ENCODE data around the gene TMEM150B. TPM values are rescaled to one million over a fixed set of nuclear protein-coding genes. Genes with fewer than 3 reads are reported as not detected.
A peak's percentile ranks its signal among the peaks of the same experiment; 100 is the strongest.

TMEM150B gene
- total RNA-seq, 1 donor from 2014 or later = not detected

- H3K4me1 ChIP-seq = peaks cover 4% of the 10 kb centered on the region
- peak overlapping the region; percentile 98 for H3K4me3 Mint-ChIP-seq
- no peaks in the 10 kb centered on the region for H3K9me3 ChIP-seq (ENCODE audit: low read depth)
- H3K36me3 Mint-ChIP-seq = peaks cover 10% of the 10 kb centered on the region
- peaks cover 3% of the 10 kb centered on the region for H4K20me1 ChIP-seq (ENCODE audit: low read depth)
- no peaks in the 10 kb centered on the region for H3K9me3 Mint-ChIP-seq
- peak overlapping the region; percentile 81 for H3K4me3 ChIP-seq
- peaks cover 8% of the 10 kb centered on the region for H3K27me3 Mint-ChIP-seq (ENCODE audit: insufficient read depth, low read depth)
- peaks cover 16% of the 10 kb centered on the region for H3K79me2 ChIP-seq (ENCODE audit: low read depth)
- TF ChIP-seq CTCF (IDR thresholded peaks at IDR 0.05) = no peak
- TF ChIP-seq EZH2 (IDR thresholded peaks at IDR 0.05) = no peak
- TF ChIP-seq EZH2phosphoT487 (IDR thresholded peaks at IDR 0.05) = no peak
- no peak for DNase-seq (ENCODE audit: low spot score)
- peak overlapping the region; percentile 57 for H3K9ac ChIP-seq
- peak overlapping the region; percentile 88 for H3K27ac ChIP-seq
- H3K4me2 ChIP-seq = peak overlapping the region; percentile 91
- H3K4me1 Mint-ChIP-seq = peaks cover 39% of the 10 kb centered on the region
- H3K27ac Mint-ChIP-seq = peak overlapping the region; percentile 99
- H3F3A ChIP-seq (ENCODE audit: low read depth) = peaks cover 30% of the 10 kb centered on the region
- H2AFZ ChIP-seq (replicated peaks) = peak overlapping the region; percentile 86
- no peaks in the 10 kb centered on the region for H3K27me3 ChIP-seq
- H3K36me3 ChIP-seq = no peaks in the 10 kb centered on the region
Observed at GRCh38 chr19:55279340-55279739, 45.8 kb downstream of the TMEM150B start.

- H3K36me3 Mint-ChIP-seq = peaks cover 11% of the 10 kb centered on the region
- Histone ChIP-seq H3K36me3 (no peaks in the 10 kb centered on the region), H3K27ac (no peak overlapping the region), H3K27me3 (no peaks in the 10 kb centered on the region), H3K9ac (no peak overlapping the region), H3K9me3 (ENCODE audit: low read depth) (no peaks in the 10 kb centered on the region), H3F3A (ENCODE audit: low read depth) (peaks cover 28% of the 10 kb centered on the region), H3K79me2 (ENCODE audit: low read depth) (peaks cover 11% of the 10 kb centered on the region), H4K20me1 (ENCODE audit: low read depth) (peaks cover 3% of the 10 kb centered on the region), H3K4me1 (peaks cover 4% of the 10 kb centered on the region), H3K4me2 (peak overlapping the region; percentile 91), H2AFZ (replicated peaks) (no peak overlapping the region), H3K4me3 (peak overlapping the region; percentile 81)
- DNase-seq (ENCODE audit: low spot score) = no peak
- H3K4me3 Mint-ChIP-seq = peak overlapping the region; percentile 98
- peak overlapping the region; percentile 82 for H3K27ac Mint-ChIP-seq
- H3K4me1 Mint-ChIP-seq = peaks cover 37% of the 10 kb centered on the region
- peaks cover 8% of the 10 kb centered on the region for H3K27me3 Mint-ChIP-seq (ENCODE audit: insufficient read depth, low read depth)
- H3K9me3 Mint-ChIP-seq = peaks cover 2% of the 10 kb centered on the region
- TF ChIP-seq CTCF (IDR thresholded peaks at IDR 0.05) (no peak), EZH2phosphoT487 (IDR thresholded peaks at IDR 0.05) (no peak), EZH2 (IDR thresholded peaks at IDR 0.05) (no peak)
Observed at GRCh38 chr19:55278391-55279135, 46.6 kb downstream of the TMEM150B start.

GRCh38 chr19:55277494-55277893, 47.6 kb downstream of the TMEM150B start:
- Histone ChIP-seq H3K9me3 (ENCODE audit: low read depth) (no peaks in the 10 kb centered on the region), H3K4me1 (peaks cover 4% of the 10 kb centered on the region), H3K9ac (no peak overlapping the region), H3K79me2 (ENCODE audit: low read depth) (peaks cover 11% of the 10 kb centered on the region), H2AFZ (replicated peaks) (no peak overlapping the region), H4K20me1 (ENCODE audit: low read depth) (peaks cover 3% of the 10 kb centered on the region), H3F3A (ENCODE audit: low read depth) (peaks cover 26% of the 10 kb centered on the region), H3K4me2 (no peak overlapping the region), H3K27ac (no peak overlapping the region), H3K27me3 (no peaks in the 10 kb centered on the region), H3K4me3 (no peak overlapping the region), H3K36me3 (no peaks in the 10 kb centered on the region)
- H3K27ac Mint-ChIP-seq = no peak overlapping the region
- DNase-seq (ENCODE audit: low spot score) = no peak
- H3K4me3 Mint-ChIP-seq = peak overlapping the region; percentile 62
- TF ChIP-seq CTCF (IDR thresholded peaks at IDR 0.05) (no peak), EZH2 (IDR thresholded peaks at IDR 0.05) (no peak), EZH2phosphoT487 (IDR thresholded peaks at IDR 0.05) (no peak)
- peaks cover 14% of the 10 kb centered on the region for H3K36me3 Mint-ChIP-seq
- peaks cover 2% of the 10 kb centered on the region for H3K9me3 Mint-ChIP-seq
- peaks cover 32% of the 10 kb centered on the region for H3K4me1 Mint-ChIP-seq
- peaks cover 6% of the 10 kb centered on the region for H3K27me3 Mint-ChIP-seq (ENCODE audit: insufficient read depth, low read depth)
